ENCODE data around the gene ALOX15. TPM values are rescaled to one million over a fixed set of nuclear protein-coding genes. Genes with fewer than 3 reads are reported as not detected.

The ALOX15 gene
- total RNA-seq, 1 experiment from 2014 or later, result 0.50 TPM

DNA sequence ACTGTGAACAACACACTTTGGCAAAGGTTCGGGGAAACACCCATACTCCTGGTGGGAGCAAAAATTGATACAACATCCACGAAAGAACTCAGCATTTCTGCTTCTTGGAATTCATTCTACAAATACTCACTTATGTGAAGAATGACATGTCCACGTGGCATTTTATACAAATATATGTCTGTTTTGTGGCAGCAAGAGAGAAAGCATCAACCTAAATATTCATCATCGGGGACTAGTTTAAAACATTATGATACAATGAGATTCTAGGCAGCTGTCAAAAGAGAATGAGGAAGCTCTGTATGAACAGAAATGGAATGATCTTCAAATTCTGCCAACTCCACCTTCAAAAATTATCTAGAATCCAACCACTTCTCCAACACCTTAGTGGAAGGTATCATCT, 25.7 kb upstream of the ALOX15 start:
- DNase-seq, result no peak
- Mint-ChIP-seq H3K4me1 (ENCODE audit: low read depth, unreplicated experiment) (no peaks in the 10 kb centered on the region), H3K36me3 (ENCODE audit: insufficient read depth, unreplicated experiment) (peaks cover 25% of the 10 kb centered on the region), H3K9me3 (ENCODE audit: unreplicated experiment) (no peaks in the 10 kb centered on the region), H3K4me3 (ENCODE audit: unreplicated experiment) (no peak overlapping the region), H3K27me3 (ENCODE audit: insufficient read depth, unreplicated experiment) (no peaks in the 10 kb centered on the region), H3K27ac (ENCODE audit: unreplicated experiment) (no peak overlapping the region)
- ChIA-PET POLR2A (no interaction called here), CTCF (no interaction called here)
- H3K9me3 ChIP-seq, result no peaks in the 10 kb centered on the region
- H3K36me3 ChIP-seq (ENCODE audit: control insufficient read depth, insufficient read depth, low read length), result no peaks in the 10 kb centered on the region
- no peak overlapping the region for H3K4me3 ChIP-seq (ENCODE audit: low read depth, low read length)
- intact Hi-C loops (cut with micrococcal nuclease; ENCODE audit: unreplicated experiment), result no loop called here
- TF ChIP-seq, protein P1, sequence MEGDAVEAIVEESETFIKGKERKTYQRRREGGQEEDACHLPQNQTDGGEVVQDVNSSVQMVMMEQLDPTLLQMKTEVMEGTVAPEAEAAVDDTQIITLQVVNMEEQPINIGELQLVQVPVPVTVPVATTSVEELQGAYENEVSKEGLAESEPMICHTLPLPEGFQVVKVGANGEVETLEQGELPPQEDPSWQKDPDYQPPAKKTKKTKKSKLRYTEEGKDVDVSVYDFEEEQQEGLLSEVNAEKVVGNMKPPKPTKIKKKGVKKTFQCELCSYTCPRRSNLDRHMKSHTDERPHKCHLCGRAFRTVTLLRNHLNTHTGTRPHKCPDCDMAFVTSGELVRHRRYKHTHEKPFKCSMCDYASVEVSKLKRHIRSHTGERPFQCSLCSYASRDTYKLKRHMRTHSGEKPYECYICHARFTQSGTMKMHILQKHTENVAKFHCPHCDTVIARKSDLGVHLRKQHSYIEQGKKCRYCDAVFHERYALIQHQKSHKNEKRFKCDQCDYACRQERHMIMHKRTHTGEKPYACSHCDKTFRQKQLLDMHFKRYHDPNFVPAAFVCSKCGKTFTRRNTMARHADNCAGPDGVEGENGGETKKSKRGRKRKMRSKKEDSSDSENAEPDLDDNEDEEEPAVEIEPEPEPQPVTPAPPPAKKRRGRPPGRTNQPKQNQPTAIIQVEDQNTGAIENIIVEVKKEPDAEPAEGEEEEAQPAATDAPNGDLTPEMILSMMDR (IDR thresholded peaks at IDR 0.05; ENCODE audit: insufficient read depth in 1 of 2, low read depth in 1 of 2, low read length in 1 of 2, severe bottlenecking in 1 of 2, unreplicated experiment in 1 of 2), result no peak
- no peaks in the 10 kb centered on the region for H3K4me1 ChIP-seq
- no peaks in the 10 kb centered on the region for H3K27me3 ChIP-seq (replicated peaks; ENCODE audit: control insufficient read depth, insufficient read depth, low read length)
- BruUV-seq (replicated peaks), result no TSS peak

DNA sequence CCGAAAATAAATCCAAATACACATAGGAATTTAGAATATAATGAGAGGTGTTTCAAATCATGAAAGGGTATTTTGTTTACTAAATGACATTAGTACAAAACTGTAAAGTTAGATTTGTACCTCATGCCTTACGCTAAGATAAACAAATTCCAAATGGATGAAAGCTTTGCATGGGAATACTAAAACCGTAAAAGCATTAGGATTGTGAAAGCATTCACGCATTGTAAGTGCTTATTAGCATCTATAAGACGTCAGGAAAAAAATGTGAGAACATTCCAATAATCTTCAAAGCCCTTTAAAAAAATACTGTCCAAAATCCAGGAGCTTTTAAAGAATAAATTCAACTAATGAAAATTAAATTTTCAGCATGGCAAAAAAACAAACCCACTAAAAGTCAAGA, 24.8 kb upstream of the ALOX15 start:
- CTCF ChIA-PET, result no interaction called here
- H3K4me3 Mint-ChIP-seq (ENCODE audit: unreplicated experiment), result no peak overlapping the region
- no TSS peak for BruUV-seq (replicated peaks)

DNA sequence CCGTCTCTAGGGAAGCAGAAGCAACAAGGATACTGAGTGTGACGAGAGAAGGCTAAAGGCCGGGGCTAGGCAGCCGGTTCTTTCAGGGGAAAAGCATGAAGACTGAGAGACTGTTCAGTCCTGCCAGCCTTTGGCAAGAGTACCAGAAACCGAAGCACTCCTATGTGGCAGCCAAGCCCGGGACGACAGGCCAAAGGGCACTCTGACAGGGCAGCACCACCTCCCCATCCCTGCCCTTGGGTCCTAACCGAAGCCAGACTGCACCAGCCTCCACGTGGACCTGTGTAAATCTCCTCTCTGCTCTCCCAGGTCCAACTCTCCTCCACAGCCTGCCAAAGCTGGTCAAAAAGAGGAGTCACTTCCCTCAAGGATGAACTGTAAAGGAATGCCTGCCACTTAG, 23.5 kb upstream of the ALOX15 start:
- no peaks in the 10 kb centered on the region for H3K4me1 Mint-ChIP-seq (ENCODE audit: low read depth, unreplicated experiment)
- Histone ChIP-seq H3K4me1 (no peaks in the 10 kb centered on the region), H3K4me3 (ENCODE audit: low read depth, low read length) (no peak overlapping the region), H3K9me3 (no peaks in the 10 kb centered on the region), H3K27me3 (replicated peaks; ENCODE audit: control insufficient read depth, insufficient read depth, low read length) (no peaks in the 10 kb centered on the region), H3K36me3 (ENCODE audit: control insufficient read depth, insufficient read depth, low read length) (no peaks in the 10 kb centered on the region)
- H3K9me3 Mint-ChIP-seq (ENCODE audit: unreplicated experiment), result no peaks in the 10 kb centered on the region
- DNase-seq, result no peak
- BruUV-seq (replicated peaks), result no TSS peak
- peaks cover 7% of the 10 kb centered on the region for H3K36me3 Mint-ChIP-seq (ENCODE audit: insufficient read depth, unreplicated experiment)
- ChIA-PET CTCF (no interaction called here), POLR2A (no interaction called here)
- H3K27me3 Mint-ChIP-seq (ENCODE audit: insufficient read depth, unreplicated experiment), result no peaks in the 10 kb centered on the region
- intact Hi-C loops (cut with micrococcal nuclease; ENCODE audit: unreplicated experiment), result no loop called here
- no peak overlapping the region for H3K27ac Mint-ChIP-seq (ENCODE audit: unreplicated experiment)
- H3K4me3 Mint-ChIP-seq (ENCODE audit: unreplicated experiment), result no peak overlapping the region
- TF ChIP-seq, protein P1 (IDR thresholded peaks at IDR 0.05; ENCODE audit: insufficient read depth in 1 of 2, low read depth in 1 of 2, low read length in 1 of 2, severe bottlenecking in 1 of 2, unreplicated experiment in 1 of 2), result no peak

More for the DNA sequence above, 24.8 kb upstream of the ALOX15 start:
- Mint-ChIP-seq H3K36me3 (ENCODE audit: insufficient read depth, unreplicated experiment) (peaks cover 18% of the 10 kb centered on the region), H3K27me3 (ENCODE audit: insufficient read depth, unreplicated experiment) (no peaks in the 10 kb centered on the region), H3K9me3 (ENCODE audit: unreplicated experiment) (no peaks in the 10 kb centered on the region), H3K27ac (ENCODE audit: unreplicated experiment) (no peak overlapping the region), H3K4me1 (ENCODE audit: low read depth, unreplicated experiment) (no peaks in the 10 kb centered on the region)
- Histone ChIP-seq H3K4me3 (ENCODE audit: low read depth, low read length) (no peak overlapping the region), H3K4me1 (no peaks in the 10 kb centered on the region), H3K9me3 (no peaks in the 10 kb centered on the region), H3K36me3 (ENCODE audit: control insufficient read depth, insufficient read depth, low read length) (no peaks in the 10 kb centered on the region), H3K27me3 (replicated peaks; ENCODE audit: control insufficient read depth, insufficient read depth, low read length) (no peaks in the 10 kb centered on the region)
- DNase-seq, result no peak
- POLR2A ChIA-PET, result no interaction called here
- TF ChIP-seq, protein P1 (IDR thresholded peaks at IDR 0.05; ENCODE audit: insufficient read depth in 1 of 2, low read depth in 1 of 2, low read length in 1 of 2, severe bottlenecking in 1 of 2, unreplicated experiment in 1 of 2), result no peak
- intact Hi-C loops (cut with micrococcal nuclease; ENCODE audit: unreplicated experiment), result no loop called here
